HepG2 (cell line): ENCODE measurements around the gene CHST3. TPM values are rescaled to one million over a fixed set of nuclear protein-coding genes. Genes with fewer than 3 reads are reported as not detected.
A peak's percentile ranks its signal among the peaks of the same experiment; 100 is the strongest.

Source experiments
- BRF2 ChIP-seq: sonication (generic); formaldehyde crosslinking; IDR thresholded peaks from 2 replicates; pipeline ENCODE4 v1.8.1; 2022; ENCODE audit warnings: mild to moderate bottlenecking, missing genetic modification reagents
- CENPX ChIP-seq: sonication (generic); formaldehyde crosslinking; IDR thresholded peaks from 2 replicates; pipeline ENCODE4 v1.9.0; 2021; ENCODE audit warnings: mild to moderate bottlenecking, missing genetic modification reagents, moderate library complexity
- DZIP1 ChIP-seq: sonication (generic); formaldehyde crosslinking; IDR thresholded peaks from 2 replicates; pipeline ENCODE4 v1.5.0; 2020; ENCODE audit warnings: mild to moderate bottlenecking, missing genetic modification reagents
- EHMT2 ChIP-seq: fragments of 200-600 bp; sonication (generic); IDR thresholded peaks from 2 replicates; pipeline ENCODE4 v1.7.0; 2017; ENCODE audit warnings: antibody characterized with exemption, low read depth, low read length, borderline replicate concordance
- ELF1 ChIP-seq: sonication (generic); formaldehyde crosslinking; IDR thresholded peaks from 2 replicates; pipeline ENCODE4 v1.4.0; 2020; ENCODE audit warnings: missing genetic modification reagents
- FOXP1 ChIP-seq, 2 experiments: fragments of 450-650 bp in 1 of 2; IDR thresholded peaks; 2 replicates each; pipeline ENCODE4 v1.6.1; 2017 to 2018; ENCODE audit warnings: antibody characterized with exemption in 1 of 2
- HNRNPK ChIP-seq: fragments of 200-400 bp; formaldehyde crosslinking; IDR thresholded peaks from 2 replicates; pipeline ENCODE4 v1.6.1; 2018; ENCODE audit warnings: low read length, low read depth, moderate library complexity, mild to moderate bottlenecking; ENCODE audit not compliant: poor library complexity, severe bottlenecking
- MED8 ChIP-seq: sonication (generic); formaldehyde crosslinking; IDR thresholded peaks from 2 replicates; pipeline ENCODE4 v1.8.1; 2023; ENCODE audit warnings: mild to moderate bottlenecking, missing genetic modification reagents; ENCODE audit not compliant: insufficient replicate concordance
- MTA3 ChIP-seq: sonication (generic); formaldehyde crosslinking; IDR thresholded peaks from 2 replicates; pipeline ENCODE4 v1.4.0; 2020; ENCODE audit warnings: missing genetic modification reagents
- NPAS2 ChIP-seq: sonication (generic); formaldehyde crosslinking; IDR thresholded peaks from 2 replicates; pipeline ENCODE4 v1.8.0; 2022; ENCODE audit warnings: mild to moderate bottlenecking, missing genetic modification reagents, borderline replicate concordance
- NR1H2 ChIP-seq: sonication (generic); formaldehyde crosslinking; IDR thresholded peaks from 2 replicates; pipeline ENCODE4 v1.8.1; 2022; ENCODE audit warnings: low read depth, missing genetic modification reagents, borderline replicate concordance
- RORA ChIP-seq: sonication (generic); formaldehyde crosslinking; IDR thresholded peaks from 2 replicates; pipeline ENCODE4 v1.5.0; 2020; ENCODE audit warnings: mild to moderate bottlenecking, missing genetic modification reagents, moderate library complexity
- SRSF9 ChIP-seq: fragments of 200-400 bp; formaldehyde crosslinking; IDR thresholded peaks from 2 replicates; pipeline ENCODE4 v1.6.1; 2018; ENCODE audit warnings: borderline replicate concordance, mild to moderate bottlenecking, low read depth, low read length; ENCODE audit not compliant: insufficient read depth, poor library complexity, severe bottlenecking
- THAP7 ChIP-seq: sonication (generic); formaldehyde crosslinking; IDR thresholded peaks from 2 replicates; pipeline ENCODE4 v1.8.1; 2023; ENCODE audit warnings: mild to moderate bottlenecking, missing genetic modification reagents
- TOPORS ChIP-seq: sonication (generic); formaldehyde crosslinking; IDR thresholded peaks from 2 replicates; pipeline ENCODE4 v1.8.0; 2023; ENCODE audit warnings: mild to moderate bottlenecking, missing genetic modification reagents
- WIZ ChIP-seq: sonication (generic); formaldehyde crosslinking; IDR thresholded peaks from 2 replicates; pipeline ENCODE4 v1.5.1; 2020; ENCODE audit warnings: mild to moderate bottlenecking, missing genetic modification reagents
- ZBTB42 ChIP-seq: sonication (generic); formaldehyde crosslinking; IDR thresholded peaks from 2 replicates; pipeline ENCODE4 v1.5.0; 2020; ENCODE audit warnings: mild to moderate bottlenecking, missing genetic modification reagents
- ZC3H4 ChIP-seq: sonication (generic); formaldehyde crosslinking; IDR thresholded peaks from 2 replicates; pipeline ENCODE4 v1.4.0; 2020; ENCODE audit warnings: missing genetic modification reagents, borderline replicate concordance
- ZFP37 ChIP-seq: sonication (generic); formaldehyde crosslinking; IDR thresholded peaks from 2 replicates; pipeline ENCODE4 v1.4.0; 2020; ENCODE audit warnings: missing genetic modification reagents, borderline replicate concordance
- ZMYM4 ChIP-seq: sonication (generic); formaldehyde crosslinking; IDR thresholded peaks from 2 replicates; pipeline ENCODE4 v1.8.1; 2023; ENCODE audit warnings: mild to moderate bottlenecking, missing genetic modification reagents
- ZNF205 ChIP-seq: IDR thresholded peaks from 2 replicates; pipeline ENCODE4 v1.6.1; 2018; ENCODE audit warnings: missing biosample characterization, missing genetic modification reagents
- ZNF24 ChIP-seq: fragments of 450-650 bp; IDR thresholded peaks from 2 replicates; pipeline ENCODE4 v1.6.1; 2017; ENCODE audit warnings: antibody characterized with exemption, mild to moderate bottlenecking
- ZNF614 ChIP-seq: IDR thresholded peaks from 2 replicates; pipeline ENCODE4 v1.6.1; 2018; ENCODE audit warnings: missing biosample characterization, missing genetic modification reagents, inconsistent platforms, borderline replicate concordance
- ZNF780A ChIP-seq: sonication (generic); formaldehyde crosslinking; IDR thresholded peaks from 2 replicates; pipeline ENCODE4 v1.8.0; 2022; ENCODE audit warnings: mild to moderate bottlenecking, missing genetic modification reagents, moderate library complexity
- ZNF883 ChIP-seq: sonication (generic); formaldehyde crosslinking; IDR thresholded peaks from 2 replicates; pipeline ENCODE4 v1.5.1; 2020; ENCODE audit warnings: mild to moderate bottlenecking, missing genetic modification reagents; ENCODE audit errors: not compliant biosample characterization
- polyA plus RNA-seq, 8 experiments: library from polyadenylated mRNA; depleted of rRNA in 3 of 8; stranded (reverse) in 7 of 8; unstranded in 1 of 8; fragments of >200 nt; fragmentation: Illumina TruSeq in 4 of 8; extraction: Trizol in 4 of 8; gene quantifications; 2 replicates each; pipeline versions ENCODE4 v1.2.1 to v1.2.3, GENCODE V29; 2011 to 2016; ENCODE audit warnings: low read depth in 4 of 8, missing spikeins in 1 of 8, mixed read lengths in 1 of 8; ENCODE audit not compliant: insufficient read depth in 1 of 8
- total RNA-seq, 5 experiments: library from RNA; depleted of rRNA; stranded (reverse); fragments of >200 nt; fragmentation: Illumina TruSeq; extraction: Trizol; gene quantifications; 2 replicates each; pipeline ENCODE4 v1.2.3, GENCODE V29; 2016; ENCODE audit warnings: low read depth in 1 of 5

CHST3 gene
- total and polyA plus RNA-seq, 2 of the 13 experiments (the other 11 are each of a cell fraction or from before 2014, with no cell fraction given) = 7.2 to 18.7 TPM

GRCh38 chr10:72030762-72031543 is 66.8 kb downstream of the CHST3 start (continued):
- peak; percentile 90 for TF ChIP-seq MED8 (CRISPR knock-in tag)
- TF ChIP-seq ZNF883 (CRISPR knock-in tag) = no peak
- TF ChIP-seq THAP7 (CRISPR knock-in tag) = 0 out of 2 replicates have a peak, but pooled peaks have one; percentile 84
- no peak for TF ChIP-seq EHMT2
- TF ChIP-seq BRF2 (CRISPR knock-in tag) = peak; percentile 89
- peak; percentile 93; the same call in 1 of the 2 replicates for TF ChIP-seq ZNF614 (CRISPR knock-in tag)
- no peak for TF ChIP-seq ZNF24
- TF ChIP-seq NPAS2 (CRISPR knock-in tag) = no peak
- TF ChIP-seq ZNF205 = peak; percentile 73
- TF ChIP-seq FOXP1 (IDR thresholded peaks at IDR 0.05) = no peak
- TF ChIP-seq FOXP1 (CRISPR knock-in tag; IDR thresholded peaks at IDR 0.05) = peak; percentile 84
- no peak for TF ChIP-seq RORA (CRISPR knock-in tag)
- TF ChIP-seq HNRNPK = no peak
- TF ChIP-seq ZFP37 = no peak
- no peak for TF ChIP-seq NR1H2 (CRISPR knock-in tag)
- peak; percentile 67 for TF ChIP-seq ELF1 (CRISPR knock-in tag)
- peak; percentile 95 for TF ChIP-seq TOPORS
- no peak for TF ChIP-seq SRSF9
- TF ChIP-seq MTA3 (CRISPR knock-in tag) = no peak
- peak; percentile 38; the same call in 1 of the 2 replicates for TF ChIP-seq ZC3H4 (CRISPR knock-in tag)
- no peak for TF ChIP-seq WIZ (CRISPR knock-in tag)
- peak; percentile 92 for TF ChIP-seq ZMYM4
- TF ChIP-seq DZIP1 = no peak
- no peak; the same call in 1 of the 2 replicates for TF ChIP-seq ZBTB42 (CRISPR knock-in tag)
- TF ChIP-seq ZNF780A (CRISPR knock-in tag) = peak; percentile 83; the same call in 1 of the 2 replicates
- no peak for TF ChIP-seq CENPX (CRISPR knock-in tag)
